Pancreas (tissue), 10 donors: Measurements from ENCODE around the gene HEPHL1. TPM values are rescaled to one million over a fixed set of nuclear protein-coding genes. Genes with fewer than 3 reads are reported as not detected.

Experiments used
- ATAC-seq, 4 donors: fragments of 200-7000 bp; cut with Tn5 transposase; one replicate each; pipeline versions ENCODE4 v1.8.0 to v1.9.1; 2020; ENCODE audit warnings: mild to moderate bottlenecking in 4 of 4, moderate library complexity in 4 of 4
- DNase-seq, 6 donors: peaks; one replicate each; pipeline ENCODE4 v3.0.0-alpha.2; 2020
- FAIRE-seq: peaks from 2 replicates; lab custom pipeline; 2012; peaks lifted over from hg19 to GRCh38; lab: Jason Lieb, UNC
- H3K27ac ChIP-seq, 4 donors: fragments of 200-600 bp; sonication (generic); 1 replicate in 3 of 4; 2 replicates in 1 of 4; pipeline versions ENCODE4 v1.5.0 to v1.8.0; 2020
- H3K27me3 ChIP-seq, 4 donors: fragments of 200-600 bp; one replicate each; pipeline ENCODE4 v1.8.0; 2021
- H3K36me3 ChIP-seq, 3 donors: fragments of 200-600 bp; sonication (generic) in 1 of 3; one replicate each; pipeline versions ENCODE4 v1.5.0 to v1.8.0; 2020 to 2021
- H3K4me1 ChIP-seq, 3 donors: fragments of 200-600 bp; one replicate each; pipeline ENCODE4 v1.8.0; 2021
- H3K4me3 ChIP-seq, 4 donors: fragments of 200-600 bp; sonication (generic) in 2 of 4; one replicate each; pipeline versions ENCODE4 v1.5.0 to v1.8.0; 2020 to 2021
- H3K9me3 ChIP-seq, 4 donors: fragments of 200-600 bp; one replicate each; pipeline ENCODE4 v1.8.0; 2021
- WGBS, 2 donors: extraction: QIAGEN DNeasy Blood & Tissue Kit; methylation state at CpG; one replicate each; pipeline ENCODE4 v1.1.7; 2013; 5-methylcytosine and 5-hydroxymethylcytosine counted together
- intact Hi-C, 3 donors: fragments of 100-400 bp; cut with DNase I; formaldehyde crosslinking; loops; one replicate each; pipeline versions ENCODE4 v1.11.1 to v1.14.2; 2022
- polyA plus RNA-seq, 2 donors: library from polyadenylated mRNA; stranded (reverse); fragments of 200-250 nt; gene quantifications; one replicate each; pipeline ENCODE4 v1.2.3, GENCODE V29; 2013
- total RNA-seq, 6 donors: library from RNA; stranded (reverse); fragmentation: NEBNext Ultra II Directional in 4 of 6; extraction: Animal tissue kit (Norgen Biotek cat#: 25700) in 4 of 6; gene quantifications; one replicate each; pipeline versions ENCODE4 v1.2.1 to v1.2.4, GENCODE V29; 2021 to 2023
- TF ChIP-seq, protein P1 (sequence below), 4 donors: fragments of 200-600 bp; sonication (generic) in 3 of 4; IDR thresholded peaks; one replicate each; pipeline versions ENCODE4 v1.5.0 to v1.8.0; 2021; ENCODE audit warnings: antibody characterized with exemption in 4 of 4
- donor health status: healthy with polysubstance abuse.
- donor health status: DM: no; HTN: no; CAD: no; lungs with moderate emphysema.
- donor health status: DM: no; HTN: no; CAD: no.
- donor health status: control.
- donor health status: control.
- donor health status: Bipolar disorder and iron deficiency.
- donor health status: DM: yes; HTN: yes; CAD: no.
- donor health status: DM: no; HTN: no; CAD: no.
- donor health status: DM: no; HTN: no; CAD: no.
- donor health status: DM: yes; HTN: yes; CAD: no.

The HEPHL1 gene
- total and polyA plus RNA-seq, 8 donors: not detected

DNA sequence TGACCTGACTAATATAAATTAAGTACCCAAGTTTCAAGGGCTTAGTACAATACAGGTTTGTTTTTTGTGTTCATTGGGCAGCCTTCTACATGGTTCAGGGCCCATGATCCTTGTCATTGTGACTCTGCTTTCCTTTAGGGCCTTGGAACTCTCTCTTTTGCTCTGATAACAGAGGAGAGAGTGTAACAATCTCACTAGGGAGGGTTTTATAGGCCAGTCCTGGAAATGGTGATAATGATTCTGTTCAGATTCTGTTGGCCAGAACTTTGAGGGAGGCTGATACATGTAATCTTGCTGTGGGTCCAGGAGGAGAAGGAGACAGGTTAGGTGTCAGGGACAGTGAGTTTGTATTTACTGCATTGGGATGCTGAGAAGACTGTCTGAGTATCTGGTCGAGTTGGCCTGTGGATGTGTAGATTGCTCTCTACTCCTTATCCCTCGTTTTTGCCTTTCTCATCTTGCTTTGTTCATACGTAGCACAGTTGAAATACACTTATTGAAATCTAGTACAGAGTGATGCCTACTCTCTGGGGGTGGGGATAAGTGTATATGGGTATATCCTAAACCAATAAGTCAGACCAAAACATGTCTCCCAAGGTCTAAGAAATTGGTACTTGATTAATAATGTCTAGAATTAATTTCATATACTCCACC, 37.5 kb upstream of the HEPHL1 start:
- WGBS, 2 donors: 55 to 61% methylated on average over 3 of the region's 3 CpGs
- no peak for DNase-seq
- FAIRE-seq: no peak
- Histone ChIP-seq H3K4me1 (peaks cover 0 to 7% (median 5%) of the 10 kb centered on the region in 3 donors), H3K27me3 (no peaks in the 10 kb centered on the region), H3K36me3 (no peaks in the 10 kb centered on the region), H3K27ac (no peak overlapping the region), H3K9me3 (no peaks in the 10 kb centered on the region), H3K4me3 (no peak overlapping the region)
- intact Hi-C loops: no loop called here
- ATAC-seq: no peak
- TF ChIP-seq, protein P1, sequence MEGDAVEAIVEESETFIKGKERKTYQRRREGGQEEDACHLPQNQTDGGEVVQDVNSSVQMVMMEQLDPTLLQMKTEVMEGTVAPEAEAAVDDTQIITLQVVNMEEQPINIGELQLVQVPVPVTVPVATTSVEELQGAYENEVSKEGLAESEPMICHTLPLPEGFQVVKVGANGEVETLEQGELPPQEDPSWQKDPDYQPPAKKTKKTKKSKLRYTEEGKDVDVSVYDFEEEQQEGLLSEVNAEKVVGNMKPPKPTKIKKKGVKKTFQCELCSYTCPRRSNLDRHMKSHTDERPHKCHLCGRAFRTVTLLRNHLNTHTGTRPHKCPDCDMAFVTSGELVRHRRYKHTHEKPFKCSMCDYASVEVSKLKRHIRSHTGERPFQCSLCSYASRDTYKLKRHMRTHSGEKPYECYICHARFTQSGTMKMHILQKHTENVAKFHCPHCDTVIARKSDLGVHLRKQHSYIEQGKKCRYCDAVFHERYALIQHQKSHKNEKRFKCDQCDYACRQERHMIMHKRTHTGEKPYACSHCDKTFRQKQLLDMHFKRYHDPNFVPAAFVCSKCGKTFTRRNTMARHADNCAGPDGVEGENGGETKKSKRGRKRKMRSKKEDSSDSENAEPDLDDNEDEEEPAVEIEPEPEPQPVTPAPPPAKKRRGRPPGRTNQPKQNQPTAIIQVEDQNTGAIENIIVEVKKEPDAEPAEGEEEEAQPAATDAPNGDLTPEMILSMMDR (IDR thresholded peaks at IDR 0.05): no peak

DNA sequence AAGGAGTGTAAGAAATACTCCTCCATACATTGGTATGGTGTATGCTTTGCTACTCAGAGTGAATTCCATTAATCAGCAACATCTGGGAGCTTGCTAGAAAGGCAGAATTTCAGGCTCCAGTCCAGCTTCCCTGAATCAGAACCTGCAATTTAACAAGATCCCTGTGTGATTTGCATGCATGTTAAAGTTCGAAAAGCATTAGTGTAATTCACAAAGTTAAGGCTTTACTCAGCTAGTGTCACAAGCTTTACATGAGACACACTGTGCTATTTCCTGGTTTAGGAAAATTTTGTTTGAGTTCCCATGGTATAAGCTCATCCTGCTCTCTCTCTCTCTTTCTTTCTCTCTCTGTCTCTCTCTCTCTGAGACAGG, 37.0 kb upstream of the HEPHL1 start:
- Histone ChIP-seq H3K27ac (no peak overlapping the region), H3K27me3 (no peaks in the 10 kb centered on the region), H3K36me3 (no peaks in the 10 kb centered on the region), H3K4me1 (peaks cover 0 to 7% (median 5%) of the 10 kb centered on the region in 3 donors), H3K9me3 (no peaks in the 10 kb centered on the region), H3K4me3 (no peak overlapping the region)
- TF ChIP-seq, protein P1 (IDR thresholded peaks at IDR 0.05): no peak
- DNase-seq (no peak), FAIRE-seq (no peak), ATAC-seq (no peak)
- intact Hi-C loops: no loop called here
- WGBS, 2 donors: 72 to 81% methylated on average over 1 of the region's 1 CpG

DNA sequence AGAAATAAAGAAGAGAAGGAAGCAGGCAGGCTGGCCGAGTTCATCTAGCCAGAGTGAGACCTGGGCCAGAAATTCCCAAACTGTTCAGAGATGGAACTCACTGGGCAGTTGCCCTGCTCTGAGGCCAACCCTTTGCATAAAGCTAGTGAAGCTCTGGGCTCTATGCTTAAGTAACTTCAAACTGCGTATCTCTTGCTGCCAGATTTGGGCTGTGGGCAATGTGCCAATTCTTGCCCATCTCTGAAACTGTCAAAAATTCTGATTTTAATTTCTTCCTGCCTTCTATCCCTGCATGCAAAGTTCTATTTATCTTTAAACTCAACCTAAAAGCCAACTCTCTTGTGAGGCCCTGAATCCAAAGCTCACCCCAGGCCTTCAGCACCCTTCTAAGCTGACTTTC, 36.2 kb upstream of the HEPHL1 start:
- no peaks in the 10 kb centered on the region for H3K36me3 ChIP-seq
- no peak for ATAC-seq
- H3K27me3 ChIP-seq: no peaks in the 10 kb centered on the region
- intact Hi-C loops: no loop called here
- no peak for DNase-seq
- no peaks in the 10 kb centered on the region for H3K9me3 ChIP-seq
- no peak for FAIRE-seq
- TF ChIP-seq, protein P1 (IDR thresholded peaks at IDR 0.05): no peak
- no peak overlapping the region for H3K4me3 ChIP-seq
- no peak overlapping the region for H3K27ac ChIP-seq
- whole genome bisulfite sequencing, 2 donors: 59 to 66% methylated on average over 2 of the region's 2 CpGs
- peaks cover 0 to 7% (median 5%) of the 10 kb centered on the region in 3 donors for H3K4me1 ChIP-seq

DNA sequence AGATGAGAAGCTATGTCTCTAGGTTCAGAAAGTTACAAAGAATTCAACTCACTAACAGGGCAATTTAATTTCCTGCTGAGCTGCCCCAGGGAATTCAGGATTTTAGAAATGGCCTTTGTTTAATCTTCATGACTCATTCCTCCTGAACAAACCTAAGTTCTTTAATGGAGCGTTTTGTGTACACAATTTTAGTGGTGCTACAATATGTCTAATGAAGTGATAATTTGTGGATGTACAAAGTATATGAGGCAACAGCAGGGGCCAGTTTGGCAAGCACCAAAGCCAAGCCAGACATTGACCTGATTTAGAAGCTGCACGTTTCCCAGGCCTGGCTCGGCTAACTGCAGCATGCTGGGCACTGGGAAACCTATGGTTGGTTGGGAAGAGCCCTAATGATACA, 34.4 kb upstream of the HEPHL1 start:
- Histone ChIP-seq H3K4me1 (peaks cover 0 to 7% (median 5%) of the 10 kb centered on the region in 3 donors), H3K36me3 (no peaks in the 10 kb centered on the region), H3K27ac (peak overlapping the region in 1 of 4 donors; percentile 35), H3K27me3 (no peaks in the 10 kb centered on the region), H3K9me3 (no peaks in the 10 kb centered on the region), H3K4me3 (no peak overlapping the region)
- FAIRE-seq (no peak), DNase-seq (peak in 5 of 6 donors; percentile 22 to 69 (median 52)), ATAC-seq (peak; percentile 87 to 92 (median 89))
- TF ChIP-seq, protein P1 (IDR thresholded peaks at IDR 0.05): no peak
- intact Hi-C loops: no loop called here
- 10 to 19% methylated on average over 3 of the region's 3 CpGs for WGBS, 2 donors

DNA sequence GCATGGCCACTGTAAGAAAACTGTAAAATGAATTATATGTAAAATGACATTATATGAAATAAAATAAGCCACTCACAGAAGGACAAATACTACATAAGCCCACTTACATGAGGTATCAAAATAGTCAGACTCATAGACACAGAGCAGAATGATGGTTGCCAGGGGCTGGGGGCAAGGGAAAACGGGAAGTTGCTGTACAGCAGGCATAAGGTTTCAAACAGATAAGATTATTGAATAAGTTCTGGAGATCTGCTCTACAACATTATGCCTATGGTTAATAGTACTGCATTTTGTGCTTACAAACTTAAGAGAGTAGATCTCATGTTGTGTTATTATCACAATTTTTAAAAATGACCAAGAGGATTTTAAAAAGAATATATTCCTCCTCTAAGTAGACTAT, 32.7 kb upstream of the HEPHL1 start:
- Histone ChIP-seq H3K9me3 (no peaks in the 10 kb centered on the region), H3K27ac (no peak overlapping the region), H3K27me3 (no peaks in the 10 kb centered on the region), H3K4me3 (no peak overlapping the region), H3K4me1 (peaks cover 0 to 7% (median 5%) of the 10 kb centered on the region in 3 donors), H3K36me3 (no peaks in the 10 kb centered on the region)
- ATAC-seq (no peak), DNase-seq (no peak), FAIRE-seq (no peak)
- WGBS, 2 donors: 55 to 66% methylated on average over 1 of the region's 1 CpG
- TF ChIP-seq, protein P1 (IDR thresholded peaks at IDR 0.05): no peak
- intact Hi-C loops: no loop called here
